GM19043 (cell line): ENCODE data around the gene CLDN22.

Experiments
- ATAC-seq: cut with Tn5 transposase; IDR thresholded peaks from one replicate; pipeline ENCODE4 v1.9.1; 2021; ENCODE audit warnings: low read depth; ENCODE audit not compliant: unreplicated experiment

CLDN22 gene

GRCh38 chr4:183285886-183286285, 34.2 kb downstream of the CLDN22 start:
- no peak for ATAC-seq

GRCh38 chr4:183284965-183285364, 35.1 kb downstream of the CLDN22 start:
- ATAC-seq, result no peak

- no peak for ATAC-seq
These were observed 35.8 kb downstream of the CLDN22 start for GRCh38 chr4:183284258-183284785.

- ATAC-seq, result no peak
These were observed 44.0 kb downstream of the CLDN22 start for GRCh38 chr4:183276106-183276505.

GRCh38 chr4:183272384-183272783, 47.7 kb downstream of the CLDN22 start:
- no peak for ATAC-seq

DNA sequence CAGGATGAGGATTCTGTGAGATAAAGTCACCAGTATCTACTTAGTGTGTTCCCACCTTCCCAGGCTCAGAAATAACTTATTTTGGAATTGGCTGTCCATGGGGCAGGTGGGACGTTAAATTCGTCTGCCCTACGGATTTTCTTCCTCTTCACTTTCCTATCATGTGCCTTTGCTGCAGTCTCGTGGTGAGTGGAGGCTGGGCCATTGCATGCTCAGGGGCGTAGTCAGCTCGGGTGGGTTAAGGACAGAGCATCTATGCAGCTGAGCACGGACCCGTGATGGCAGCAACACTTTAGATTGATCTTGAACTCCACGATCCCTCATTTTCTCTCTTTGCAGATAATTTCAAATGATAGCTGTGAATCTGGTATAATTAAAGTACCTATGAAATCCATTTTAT, 51.5 kb downstream of the CLDN22 start:
- ATAC-seq, result no peak
